K562 (cell line): ENCODE data around the gene RALA. TPM values are rescaled to one million over a fixed set of nuclear protein-coding genes. Genes with fewer than 3 reads are reported as not detected.

ENCODE experiments used
- ATF2 ChIP-seq: sonication (generic); formaldehyde crosslinking; IDR thresholded peaks from 2 replicates; pipeline ENCODE4 v1.8.1; 2022; ENCODE audit warnings: missing genetic modification reagents
- CHCHD3 ChIP-seq: fragments of 250-450 bp; sonication (Bioruptor Pico); IDR thresholded peaks from 2 replicates; pipeline ENCODE4 v2.1.2; 2022; ENCODE audit warnings: mild to moderate bottlenecking
- COPS2 ChIP-seq: fragments of 450-650 bp; conservative IDR thresholded peaks from 2 replicates; pipeline ENCODE4 v1.6.1; 2016; ENCODE audit warnings: mild to moderate bottlenecking, moderate library complexity
- GATA2 ChIP-seq: sonication (generic); formaldehyde crosslinking; IDR thresholded peaks from 2 replicates; pipeline ENCODE4 v1.4.0; 2020; ENCODE audit warnings: mild to moderate bottlenecking, missing genetic modification reagents
- MCM5 ChIP-seq: fragments of 450-650 bp; IDR thresholded peaks from 2 replicates; pipeline ENCODE4 v1.6.1; 2016; ENCODE audit warnings: low read depth
- POLR2G ChIP-seq: fragments of 200-400 bp; formaldehyde crosslinking; IDR thresholded peaks from 2 replicates; pipeline ENCODE4 v1.6.1; 2017; ENCODE audit warnings: low read depth, mild to moderate bottlenecking, antibody characterized with exemption, low read length, moderate library complexity
- PRMT5 ChIP-seq: sonication (generic); formaldehyde crosslinking; IDR thresholded peaks from 2 replicates; pipeline ENCODE4 v1.5.0; 2020; ENCODE audit warnings: missing genetic modification reagents
- PYGO2 ChIP-seq: fragments of 450-650 bp; IDR thresholded peaks from 2 replicates; pipeline ENCODE4 v1.6.1; 2016; ENCODE audit warnings: mild to moderate bottlenecking, missing genetic modification characterization, moderate library complexity, missing compliant biosample characterization
- SIX5 ChIP-seq, 2 experiments: IDR thresholded peaks; 2 replicates each; pipeline ENCODE4 v1.6.1; 2011; ENCODE audit warnings: low read length in 2 of 2, borderline replicate concordance in 1 of 2, low read depth in 1 of 2, mild to moderate bottlenecking in 1 of 2, moderate library complexity in 1 of 2; ENCODE audit not compliant: insufficient read depth in 1 of 2
- SRSF9 ChIP-seq: fragments of 200-400 bp; formaldehyde crosslinking; IDR thresholded peaks from 2 replicates; pipeline ENCODE4 v1.6.1; 2017; ENCODE audit warnings: low read depth, low read length, borderline replicate concordance
- XRCC5 ChIP-seq: fragments of 200-400 bp; formaldehyde crosslinking; IDR thresholded peaks from 2 replicates; pipeline ENCODE4 v1.6.1; 2017; ENCODE audit warnings: low read depth, mild to moderate bottlenecking, low read length
- polyA plus RNA-seq, 8 experiments: library from polyadenylated mRNA; depleted of rRNA in 4 of 8; stranded (reverse) in 5 of 8; unstranded in 3 of 8; fragments of >200 nt; fragmentation: Nextera tagmentation in 2 of 8; fragmentation: Illumina TruSeq in 1 of 8; extraction: Ambion mirVana in 2 of 8; extraction: Trizol in 1 of 8; gene quantifications; 2 replicates each; pipeline versions ENCODE4 v1.2.1 to v1.2.3, GENCODE V29; 2011 to 2014; ENCODE audit warnings: inconsistent platforms in 1 of 8, missing spikeins in 1 of 8
- total RNA-seq, 7 experiments: library from RNA; depleted of rRNA in 6 of 7; stranded (reverse); fragments of >200 nt in 6 of 7; fragmentation: Illumina TruSeq in 2 of 7; extraction: Trizol in 2 of 7; gene quantifications; 2 replicates each; pipeline versions ENCODE4 v1.2.1 to v1.2.3, GENCODE V29; 2011 to 2021; ENCODE audit warnings: low replicate concordance in 1 of 7
- TF ChIP-seq, protein P1 (sequence below): IDR thresholded peaks from 2 replicates; pipeline ENCODE4 v1.6.1; 2011; ENCODE audit not compliant: insufficient read length; ENCODE audit errors: extremely low read depth
- TF ChIP-seq, protein P2 (sequence below): sonication (generic); formaldehyde crosslinking; IDR thresholded peaks from 2 replicates; pipeline ENCODE4 v1.8.1; 2023; ENCODE audit warnings: missing genetic modification reagents, mild to moderate bottlenecking, borderline replicate concordance
- TF ChIP-seq, protein P3 (sequence below): fragments of 450-650 bp; IDR thresholded peaks from one replicate; pipeline ENCODE4 v1.6.1; 2018; ENCODE audit warnings: mild to moderate bottlenecking, moderate library complexity; ENCODE audit not compliant: partially characterized antibody

Gene RALA
- total and polyA plus RNA-seq, 9 of the 15 experiments (the other 6 are each of a cell fraction or from before 2014, with no cell fraction given): 7.2 to 28.0 (median 25.7) TPM

- TF ChIP-seq MCM5 (no peak), GATA2 (CRISPR knock-in tag) (no peak), ATF2 (no peak), POLR2G (peak; percentile 59; the same call in 1 of the 2 replicates), PYGO2 (tag) (no peak), PRMT5 (no peak), CHCHD3 (CRISPR knock-in tag) (no peak), SIX5 (IDR thresholded peaks at IDR 0.05; ENCODE audit: borderline replicate concordance in 1 of 2, insufficient read depth in 1 of 2, low read depth in 1 of 2, low read length in 2 of 2) (no peak), SRSF9 (no peak), COPS2 (no peak), XRCC5 (no peak)
- TF ChIP-seq, protein P1, sequence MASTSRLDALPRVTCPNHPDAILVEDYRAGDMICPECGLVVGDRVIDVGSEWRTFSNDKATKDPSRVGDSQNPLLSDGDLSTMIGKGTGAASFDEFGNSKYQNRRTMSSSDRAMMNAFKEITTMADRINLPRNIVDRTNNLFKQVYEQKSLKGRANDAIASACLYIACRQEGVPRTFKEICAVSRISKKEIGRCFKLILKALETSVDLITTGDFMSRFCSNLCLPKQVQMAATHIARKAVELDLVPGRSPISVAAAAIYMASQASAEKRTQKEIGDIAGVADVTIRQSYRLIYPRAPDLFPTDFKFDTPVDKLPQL: peak; percentile 85
- TF ChIP-seq, protein P2, sequence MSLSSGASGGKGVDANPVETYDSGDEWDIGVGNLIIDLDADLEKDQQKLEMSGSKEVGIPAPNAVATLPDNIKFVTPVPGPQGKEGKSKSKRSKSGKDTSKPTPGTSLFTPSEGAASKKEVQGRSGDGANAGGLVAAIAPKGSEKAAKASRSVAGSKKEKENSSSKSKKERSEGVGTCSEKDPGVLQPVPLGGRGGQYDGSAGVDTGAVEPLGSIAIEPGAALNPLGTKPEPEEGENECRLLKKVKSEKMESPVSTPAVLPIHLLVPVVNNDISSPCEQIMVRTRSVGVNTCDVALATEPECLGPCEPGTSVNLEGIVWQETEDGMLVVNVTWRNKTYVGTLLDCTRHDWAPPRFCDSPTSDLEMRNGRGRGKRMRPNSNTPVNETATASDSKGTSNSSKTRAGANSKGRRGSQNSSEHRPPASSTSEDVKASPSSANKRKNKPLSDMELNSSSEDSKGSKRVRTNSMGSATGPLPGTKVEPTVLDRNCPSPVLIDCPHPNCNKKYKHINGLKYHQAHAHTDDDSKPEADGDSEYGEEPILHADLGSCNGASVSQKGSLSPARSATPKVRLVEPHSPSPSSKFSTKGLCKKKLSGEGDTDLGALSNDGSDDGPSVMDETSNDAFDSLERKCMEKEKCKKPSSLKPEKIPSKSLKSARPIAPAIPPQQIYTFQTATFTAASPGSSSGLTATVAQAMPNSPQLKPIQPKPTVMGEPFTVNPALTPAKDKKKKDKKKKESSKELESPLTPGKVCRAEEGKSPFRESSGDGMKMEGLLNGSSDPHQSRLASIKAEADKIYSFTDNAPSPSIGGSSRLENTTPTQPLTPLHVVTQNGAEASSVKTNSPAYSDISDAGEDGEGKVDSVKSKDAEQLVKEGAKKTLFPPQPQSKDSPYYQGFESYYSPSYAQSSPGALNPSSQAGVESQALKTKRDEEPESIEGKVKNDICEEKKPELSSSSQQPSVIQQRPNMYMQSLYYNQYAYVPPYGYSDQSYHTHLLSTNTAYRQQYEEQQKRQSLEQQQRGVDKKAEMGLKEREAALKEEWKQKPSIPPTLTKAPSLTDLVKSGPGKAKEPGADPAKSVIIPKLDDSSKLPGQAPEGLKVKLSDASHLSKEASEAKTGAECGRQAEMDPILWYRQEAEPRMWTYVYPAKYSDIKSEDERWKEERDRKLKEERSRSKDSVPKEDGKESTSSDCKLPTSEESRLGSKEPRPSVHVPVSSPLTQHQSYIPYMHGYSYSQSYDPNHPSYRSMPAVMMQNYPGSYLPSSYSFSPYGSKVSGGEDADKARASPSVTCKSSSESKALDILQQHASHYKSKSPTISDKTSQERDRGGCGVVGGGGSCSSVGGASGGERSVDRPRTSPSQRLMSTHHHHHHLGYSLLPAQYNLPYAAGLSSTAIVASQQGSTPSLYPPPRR (CRISPR knock-in tag): no peak
- TF ChIP-seq, protein P3, sequence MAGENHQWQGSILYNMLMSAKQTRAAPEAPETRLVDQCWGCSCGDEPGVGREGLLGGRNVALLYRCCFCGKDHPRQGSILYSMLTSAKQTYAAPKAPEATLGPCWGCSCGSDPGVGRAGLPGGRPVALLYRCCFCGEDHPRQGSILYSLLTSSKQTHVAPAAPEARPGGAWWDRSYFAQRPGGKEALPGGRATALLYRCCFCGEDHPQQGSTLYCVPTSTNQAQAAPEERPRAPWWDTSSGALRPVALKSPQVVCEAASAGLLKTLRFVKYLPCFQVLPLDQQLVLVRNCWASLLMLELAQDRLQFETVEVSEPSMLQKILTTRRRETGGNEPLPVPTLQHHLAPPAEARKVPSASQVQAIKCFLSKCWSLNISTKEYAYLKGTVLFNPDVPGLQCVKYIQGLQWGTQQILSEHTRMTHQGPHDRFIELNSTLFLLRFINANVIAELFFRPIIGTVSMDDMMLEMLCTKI: no peak
Observed at GRCh38 chr7:39721919-39722597, 98.7 kb downstream of the RALA start (continued).
